HFFc6 (cell line): ENCODE data around the gene C11orf16. TPM values are rescaled to one million over a fixed set of nuclear protein-coding genes. Genes with fewer than 3 reads are reported as not detected.
A peak's percentile ranks its signal among the peaks of the same experiment; 100 is the strongest.

Experiments used
- DNase-seq: peaks from one replicate; pipeline ENCODE4 v3.0.0-alpha.2; 2018
- H3K27ac Mint-ChIP-seq: 2 replicates; pipeline ENCODE4 v1.8.0; 2020; ENCODE audit warnings: mild to moderate bottlenecking, mixed read lengths
- H3K27me3 Mint-ChIP-seq: 2 replicates; pipeline ENCODE4 v1.8.0; 2021; ENCODE audit warnings: mild to moderate bottlenecking, moderate library complexity, mixed read lengths; ENCODE audit not compliant: insufficient read depth
- H3K36me3 Mint-ChIP-seq: 2 replicates; pipeline ENCODE4 v1.8.0; 2021; ENCODE audit warnings: low read depth, mixed read lengths
- H3K4me1 Mint-ChIP-seq: 2 replicates; pipeline ENCODE4 v1.8.0; 2020; ENCODE audit warnings: low read depth, mixed read lengths
- H3K4me3 Mint-ChIP-seq: 2 replicates; pipeline ENCODE4 v1.8.0; 2020; ENCODE audit warnings: mild to moderate bottlenecking, moderate library complexity, mixed read lengths
- H3K9me3 Mint-ChIP-seq: 2 replicates; pipeline ENCODE4 v1.8.0; 2020; ENCODE audit warnings: mild to moderate bottlenecking, mixed read lengths
- CTCF ChIP-seq: fragments of 200-600 bp; sonication (generic); IDR thresholded peaks from 2 replicates; pipeline ENCODE4 v1.5.0; 2021; ENCODE audit warnings: antibody characterized with exemption, mild to moderate bottlenecking
- total RNA-seq, 6 experiments: library from RNA; stranded (reverse); fragmentation: NEBNext Ultra II Directional; extraction: Animal tissue kit (Norgen Biotek cat#: 25700); gene quantifications; 2 replicates in 1 of 6; 3 replicates in 5 of 6; pipeline ENCODE4 v1.2.3, GENCODE V29; 2021

Gene C11orf16
- total RNA-seq, 6 experiments from 2014 or later: not detected

GRCh38 chr11:8878771-8879170, 54.0 kb downstream of the C11orf16 start:
- H3K27me3 Mint-ChIP-seq: peaks cover 2% of the 10 kb centered on the region; the same call in 1 of the 2 replicates

GRCh38 chr11:8873741-8874405, 58.9 kb downstream of the C11orf16 start:
- Mint-ChIP-seq H3K27me3 (peaks cover 2% of the 10 kb centered on the region; the same call in 1 of the 2 replicates), H3K27ac (no peak overlapping the region), H3K4me1 (peaks cover 29% of the 10 kb centered on the region)

More at GRCh38 chr11:8878771-8879170, 54.0 kb downstream of the C11orf16 start:
- Mint-ChIP-seq H3K4me1 (peaks cover 7% of the 10 kb centered on the region; the same call in 1 of the 2 replicates), H3K9me3 (no peaks in the 10 kb centered on the region), H3K4me3 (no peak overlapping the region), H3K36me3 (no peaks in the 10 kb centered on the region), H3K27ac (no peak overlapping the region)
- no peak for TF ChIP-seq CTCF
- no peak for DNase-seq

GRCh38 chr11:8871962-8872361, 60.8 kb downstream of the C11orf16 start:
- TF ChIP-seq CTCF: no peak
- H3K4me1 Mint-ChIP-seq: peaks cover 49% of the 10 kb centered on the region
- H3K27me3 Mint-ChIP-seq: peaks cover under 1% of the 10 kb centered on the region
- no peaks in the 10 kb centered on the region for H3K36me3 Mint-ChIP-seq
- H3K4me3 Mint-ChIP-seq: peak overlapping the region; percentile 88
- peak overlapping the region; percentile 93 for H3K27ac Mint-ChIP-seq
- no peaks in the 10 kb centered on the region for H3K9me3 Mint-ChIP-seq
- DNase-seq: no peak

More at GRCh38 chr11:8873741-8874405, 58.9 kb downstream of the C11orf16 start:
- H3K36me3 Mint-ChIP-seq: no peaks in the 10 kb centered on the region
- no peaks in the 10 kb centered on the region for H3K9me3 Mint-ChIP-seq
- TF ChIP-seq CTCF: no peak
- no peak overlapping the region; the same call in 1 of the 2 replicates for H3K4me3 Mint-ChIP-seq
- DNase-seq: no peak

- peak; percentile 90 for DNase-seq
- Mint-ChIP-seq H3K4me3 (peak overlapping the region; percentile 88), H3K9me3 (no peaks in the 10 kb centered on the region), H3K27ac (peak overlapping the region; percentile 93), H3K27me3 (no peaks in the 10 kb centered on the region; the same call in none of the 2 replicates), H3K36me3 (no peaks in the 10 kb centered on the region), H3K4me1 (peaks cover 55% of the 10 kb centered on the region)
- no peak for TF ChIP-seq CTCF
Observed at GRCh38 chr11:8871171-8871775, 61.5 kb downstream of the C11orf16 start.

GRCh38 chr11:8870411-8871170, 62.2 kb downstream of the C11orf16 start:
- Mint-ChIP-seq H3K4me3 (peak overlapping the region; percentile 95), H3K36me3 (no peaks in the 10 kb centered on the region), H3K27ac (peak overlapping the region; percentile 93), H3K9me3 (no peaks in the 10 kb centered on the region), H3K27me3 (no peaks in the 10 kb centered on the region; the same call in 1 of the 2 replicates), H3K4me1 (peaks cover 60% of the 10 kb centered on the region)
- TF ChIP-seq CTCF: 0 out of 2 replicates have a peak, but pooled peaks have one; percentile 3
- peak; percentile 50 for DNase-seq

Other genes starting within 250 kb of the C11orf16 start
- 10 to 100 TPM; 39.9 to 47.3 (median 42.5) TPM for gene AKIP1, start 21.8 kb downstream of the C11orf16 start, total RNA-seq
- gene ASCL3, start 10.1 kb upstream of the C11orf16 start, total RNA-seq: not detected
- gene TMEM9B, start 31.5 kb upstream of the C11orf16 start, total RNA-seq: 10 to 100 TPM; 50.0 to 66.0 (median 59.7) TPM
- gene NRIP3, start 71.1 kb upstream of the C11orf16 start, total RNA-seq: 10 to 100 TPM in 4 of 6 experiments, 1 to 10 TPM in 2; 7.8 to 18.6 (median 16.2) TPM
- 1 to 10 TPM in 1 of 6 experiments, under 1 TPM in 5; 0.31 to 1.1 (median 0.80) TPM for gene SCUBE2, start 158.7 kb upstream of the C11orf16 start, total RNA-seq